Heart left ventricle (tissue), 16 donors: ENCODE data around the gene PIMREG. TPM values are rescaled to one million over a fixed set of nuclear protein-coding genes. Genes with fewer than 3 reads are reported as not detected.

Experiments
- ATAC-seq, 4 donors: fragments of 200-7000 bp; cut with Tn5 transposase; one replicate each; pipeline ENCODE4 v1.9.1; 2020 to 2022; ENCODE audit warnings: moderate library complexity in 4 of 4, mild to moderate bottlenecking in 3 of 4, moderate number of reproducible peaks in 1 of 4
- DNase-seq, 5 donors: peaks; one replicate each; pipeline ENCODE4 v3.0.0-alpha.2; 2020
- H3K27ac ChIP-seq, 12 donors: fragments of 200-600 bp; sonication (generic) in 4 of 12; one replicate each; pipeline versions ENCODE4 v1.5.0 to v1.8.0; 2016 to 2022; ENCODE audit warnings: mild to moderate bottlenecking in 2 of 12
- H3K27me3 ChIP-seq, 9 donors: fragments of 200-600 bp; sonication (generic) in 2 of 9; one replicate each; pipeline versions ENCODE4 v1.5.1 to v1.8.0; 2016 to 2022; ENCODE audit warnings: mild to moderate bottlenecking in 3 of 9
- H3K36me3 ChIP-seq, 9 donors: fragments of 200-600 bp; sonication (generic) in 2 of 9; one replicate each; pipeline versions ENCODE4 v1.5.0 to v1.8.0; 2018 to 2022; ENCODE audit warnings: mild to moderate bottlenecking in 2 of 9
- H3K4me1 ChIP-seq, 12 donors: fragments of 200-600 bp; sonication (generic) in 4 of 12; one replicate each; pipeline versions ENCODE4 v1.5.0 to v1.8.0; 2016 to 2022; ENCODE audit warnings: mild to moderate bottlenecking in 3 of 12
- H3K4me3 ChIP-seq, 12 donors: fragments of 200-600 bp; sonication (generic) in 4 of 12; one replicate each; pipeline versions ENCODE4 v1.5.0 to v1.8.0; 2017 to 2022; ENCODE audit warnings: mild to moderate bottlenecking in 9 of 12, moderate library complexity in 4 of 12
- H3K9me3 ChIP-seq, 12 donors: fragments of 200-600 bp; sonication (generic) in 4 of 12; one replicate each; pipeline versions ENCODE4 v1.5.0 to v1.8.0; 2016 to 2022; ENCODE audit warnings: mild to moderate bottlenecking in 1 of 12
- CTCF ChIP-seq, 12 donors: fragments of 200-600 bp; sonication (generic) in 4 of 12; IDR thresholded peaks; one replicate each; pipeline versions ENCODE4 v1.5.0 to v1.8.0; 2018 to 2022; ENCODE audit warnings: antibody characterized with exemption in 12 of 12, mild to moderate bottlenecking in 5 of 12
- POLR2A ChIP-seq, 2 donors: fragments of 450-650 bp; IDR thresholded peaks; one replicate each; pipeline ENCODE4 v1.6.1; 2017; ENCODE audit warnings: antibody characterized with exemption in 2 of 2, mild to moderate bottlenecking in 2 of 2, moderate library complexity in 2 of 2
- WGBS, 4 donors: extraction: QIAGEN DNeasy Blood & Tissue Kit in 2 of 4; methylation state at CpG; one replicate each; pipeline versions ENCODE4 v1.1.5 to v1.1.7; 2013 to 2018; 5-methylcytosine and 5-hydroxymethylcytosine counted together
- intact Hi-C, 10 donors: fragments of 100-400 bp; cut with DNase I; formaldehyde crosslinking; loops; one replicate each; pipeline versions ENCODE4 v1.11.1 to v1.14.2; 2022
- polyA plus RNA-seq, 2 donors: library from polyadenylated mRNA; stranded (reverse); fragments of 200-250 nt; gene quantifications; one replicate each; pipeline ENCODE4 v1.2.3, GENCODE V29; 2013
- total RNA-seq, 9 donors: library from RNA; depleted of rRNA in 2 of 9; stranded (reverse); fragments of >200 nt in 2 of 9; fragmentation: NEBNext Ultra II Directional in 3 of 9; extraction: Animal tissue kit (Norgen Biotek cat#: 25700) in 3 of 9; gene quantifications; one replicate each; pipeline versions ENCODE4 v1.1.0 to v1.2.4, GENCODE V29; 2016 to 2023
- donor health status: ischemic (EF 13 %, LVEDD 7.1; RV severe dilation, severe dysfunction).
- donor health status: healthy with polysubstance abuse.
- donor health status: DM: no; HTN: yes; CAD: no.
- donor health status: DM: no; HTN: no; CAD: no.
- donor health status: ischemic (EF 25% LVEDD 6.9; RV normal size, moderate dysfunction).
- donor health status: ischemic (EF 25% LVEDD 5.7; RV mildly dilated, moderate dysfunction).
- donor health status: healthy.
- donor health status: DM: yes; HTN: yes; CAD: no.
- donor health status: ischemic (EF 35%, LVEDD 5.7; RV mildly dilated, moderate dysfunction).
- donor health status: nonischemic (EF 11% LVEDD 7.7; RV severe dilation, severe dysfunction).
- donor health status: DM: yes; HTN: yes; CAD: no.
- donor health status: PGD.
- donor health status: ischemic (EF 29% LVEDD 5.4; RV normal size, mild dysfunction).
- donor health status: nonischemic (EF 23%, LVEDD 6.1; RV moderate dilation, normal function).

Gene PIMREG
- total and polyA plus RNA-seq, 11 donors: 0.21 to 4.6 (median 0.62) TPM; not detected in 5

- H3K4me1 ChIP-seq: no peaks in the 10 kb centered on the region
- H3K27me3 ChIP-seq: peaks cover 0 to 35% (median 16%) of the 10 kb centered on the region in 9 donors
- peaks cover 0 to 5% (median 0%) of the 10 kb centered on the region in 12 donors for H3K9me3 ChIP-seq
- TF ChIP-seq POLR2A (IDR thresholded peaks at IDR 0.05): no peak
- TF ChIP-seq CTCF (IDR thresholded peaks at IDR 0.05): no peak
- intact Hi-C loops: loop anchor here in 3 of 10 donors (5.0 to 10.0 kb wide), 2 partner anchors 850 to 1183 kb away; no protein-coding TSS in a partner anchor
- 18 to 29% (median 20%) methylated on average over 4 of the region's 4 CpGs for WGBS, 4 donors
- no peak overlapping the region for H3K4me3 ChIP-seq
- H3K27ac ChIP-seq: no peak overlapping the region
- no peaks in the 10 kb centered on the region for H3K36me3 ChIP-seq
- no peak for DNase-seq
- no peak for ATAC-seq
Observed at GRCh38 chr17:6437466-6437865, 6.8 kb upstream of the PIMREG start.

- Histone ChIP-seq H3K27me3 (peaks cover 0 to 35% (median 16%) of the 10 kb centered on the region in 9 donors), H3K4me3 (no peak overlapping the region), H3K4me1 (no peaks in the 10 kb centered on the region), H3K27ac (no peak overlapping the region), H3K36me3 (no peaks in the 10 kb centered on the region), H3K9me3 (peaks cover 0 to 5% (median 0%) of the 10 kb centered on the region in 12 donors)
- intact Hi-C loops: loop anchor here in 3 of 10 donors (5.0 to 10.0 kb wide), 2 partner anchors 851 to 1183 kb away; no protein-coding TSS in a partner anchor
- DNase-seq: no peak
- no peak for ATAC-seq
- 42 to 57% (median 49%) methylated on average over 3 of the region's 3 CpGs for WGBS, 4 donors
- TF ChIP-seq CTCF (IDR thresholded peaks at IDR 0.05) (no peak), POLR2A (IDR thresholded peaks at IDR 0.05) (no peak)
Observed at GRCh38 chr17:6437956-6438355, 6.3 kb upstream of the PIMREG start.

GRCh38 chr17:6439951-6440350 lies 4.3 kb upstream of the PIMREG start:
- no peak for DNase-seq
- Histone ChIP-seq H3K27me3 (peaks cover 0 to 35% (median 15%) of the 10 kb centered on the region in 9 donors), H3K36me3 (no peaks in the 10 kb centered on the region), H3K4me1 (peaks cover 0 to 17% (median 6%) of the 10 kb centered on the region in 12 donors), H3K27ac (no peak overlapping the region), H3K4me3 (no peak overlapping the region), H3K9me3 (peaks cover 0 to 5% (median 0%) of the 10 kb centered on the region in 12 donors)
- TF ChIP-seq CTCF (IDR thresholded peaks at IDR 0.05) (no peak), POLR2A (IDR thresholded peaks at IDR 0.05) (no peak)
- intact Hi-C loops: loop anchor here in 3 of 10 donors (5.0 to 10.0 kb wide), 2 partner anchors 853 to 1185 kb away; no protein-coding TSS in a partner anchor
- ATAC-seq: no peak
- WGBS, 4 donors: 25 to 45% (median 36%) methylated on average over 4 of the region's 4 CpGs

- DNase-seq (no peak), ATAC-seq (no peak)
- H3K27ac ChIP-seq: no peak overlapping the region
- TF ChIP-seq CTCF (IDR thresholded peaks at IDR 0.05): no peak
- TF ChIP-seq POLR2A (IDR thresholded peaks at IDR 0.05): no peak
- peaks cover 0 to 17% (median 6%) of the 10 kb centered on the region in 12 donors for H3K4me1 ChIP-seq
- H3K4me3 ChIP-seq: no peak overlapping the region
- H3K36me3 ChIP-seq: no peaks in the 10 kb centered on the region
- peaks cover 0 to 28% (median 11%) of the 10 kb centered on the region in 9 donors for H3K27me3 ChIP-seq
- peaks cover 0 to 5% (median 0%) of the 10 kb centered on the region in 12 donors for H3K9me3 ChIP-seq
- intact Hi-C loops: no loop called here
- WGBS, 4 donors: 63 to 79% (median 71%) methylated on average over 6 of the region's 6 CpGs
Observed at GRCh38 chr17:6442775-6443174, 1.5 kb upstream of the PIMREG start.
